GM23338 (cell line): ENCODE measurements around the gene GRIK5. TPM values are rescaled to one million over a fixed set of nuclear protein-coding genes. Genes with fewer than 3 reads are reported as not detected.

Source experiments
- ATAC-seq: fragments of 200-7000 bp; cut with Tn5 transposase; 3 replicates; pipeline ENCODE4 v1.9.1; 2020
- DNase-seq: peaks from one replicate; pipeline ENCODE4 v3.0.0-alpha.2; 2015; ENCODE audit warnings: low spot score
- H2AFZ ChIP-seq: fragments of 200-600 bp; sonication (generic); 2 replicates; pipeline ENCODE4 v1.8.0; 2016; ENCODE audit warnings: antibody characterized with exemption, mild to moderate bottlenecking, moderate library complexity
- H3F3A ChIP-seq: fragments of 200-600 bp; sonication (generic); replicated peaks from 2 replicates; pipeline ENCODE4 v1.8.0; 2017; ENCODE audit warnings: antibody characterized with exemption, mixed run types, low read depth
- H3K27ac ChIP-seq: fragments of 200-600 bp; sonication (generic); 2 replicates; pipeline ENCODE4 v1.6.1; 2016; ENCODE audit warnings: low read depth
- H3K27me3 ChIP-seq: fragments of 200-600 bp; sonication (generic); 2 replicates; pipeline ENCODE4 v1.8.0; 2016; ENCODE audit warnings: mild to moderate bottlenecking, mixed run types, moderate library complexity; ENCODE audit not compliant: insufficient read depth
- H3K36me3 ChIP-seq: fragments of 200-600 bp; sonication (generic); 2 replicates; pipeline ENCODE4 v1.8.0; 2016; ENCODE audit warnings: mild to moderate bottlenecking; ENCODE audit not compliant: insufficient read depth
- H3K4me1 ChIP-seq: fragments of 200-600 bp; sonication (generic); 2 replicates; pipeline ENCODE4 v1.8.0; 2016; ENCODE audit warnings: mild to moderate bottlenecking, moderate library complexity; ENCODE audit not compliant: insufficient read depth
- H3K4me2 ChIP-seq: fragments of 200-600 bp; sonication (generic); 2 replicates; pipeline ENCODE4 v1.7.1; 2017; ENCODE audit warnings: mixed run types
- H3K4me3 ChIP-seq: fragments of 200-600 bp; sonication (generic); 2 replicates; pipeline ENCODE4 v1.6.1; 2016; ENCODE audit warnings: mixed run types
- H3K79me2 ChIP-seq: fragments of 200-600 bp; sonication (generic); replicated peaks from 2 replicates; pipeline ENCODE4 v1.8.0; 2017; ENCODE audit warnings: mild to moderate bottlenecking; ENCODE audit not compliant: insufficient read depth
- H3K9me2 ChIP-seq: fragments of 200-600 bp; sonication (generic); 2 replicates; pipeline ENCODE4 v1.8.0; 2017; ENCODE audit not compliant: insufficient read depth
- H4K20me1 ChIP-seq: fragments of 200-600 bp; sonication (generic); replicated peaks from 2 replicates; pipeline ENCODE4 v1.8.0; 2017; ENCODE audit warnings: mild to moderate bottlenecking; ENCODE audit not compliant: insufficient read depth
- H3K27ac Mint-ChIP-seq: 2 replicates; pipeline ENCODE4 v1.8.0; 2020; ENCODE audit warnings: inconsistent platforms, mild to moderate bottlenecking, moderate library complexity, mixed read lengths
- H3K27me3 Mint-ChIP-seq: 3 replicates; pipeline ENCODE4 v1.8.0; 2022; ENCODE audit warnings: low read depth, mild to moderate bottlenecking, moderate library complexity, mixed read lengths, inconsistent platforms; ENCODE audit not compliant: insufficient read depth, poor library complexity
- H3K36me3 Mint-ChIP-seq: 3 replicates; pipeline ENCODE4 v1.8.0; 2021; ENCODE audit warnings: low read depth, mild to moderate bottlenecking, inconsistent platforms, moderate library complexity, mixed read lengths
- H3K4me1 Mint-ChIP-seq: 3 replicates; pipeline ENCODE4 v1.8.0; 2020; ENCODE audit warnings: mild to moderate bottlenecking, inconsistent platforms, mixed read lengths
- H3K4me3 Mint-ChIP-seq: 3 replicates; pipeline ENCODE4 v1.8.0; 2021; ENCODE audit warnings: moderate library complexity, mild to moderate bottlenecking, inconsistent platforms, mixed read lengths
- H3K9me3 Mint-ChIP-seq: 3 replicates; pipeline ENCODE4 v1.8.0; 2020; ENCODE audit warnings: moderate library complexity, mild to moderate bottlenecking, inconsistent platforms, mixed read lengths
- CREB1 ChIP-seq: fragments of 250-450 bp; sonication (Bioruptor Pico); IDR thresholded peaks from 2 replicates; pipeline ENCODE4 v1.5.0; 2020; ENCODE audit warnings: low read depth, mild to moderate bottlenecking, moderate library complexity
- EZH2 ChIP-seq: fragments of 200-600 bp; sonication (generic); IDR thresholded peaks from one replicate; pipeline ENCODE4 v1.8.0; 2017; ENCODE audit warnings: antibody characterized with exemption, mild to moderate bottlenecking, low read depth; ENCODE audit not compliant: unreplicated experiment
- EZH2phosphoT487 ChIP-seq: fragments of 200-600 bp; sonication (generic); IDR thresholded peaks from one replicate; pipeline ENCODE4 v1.8.1; 2018; ENCODE audit warnings: antibody characterized with exemption; ENCODE audit not compliant: unreplicated experiment
- JUNB ChIP-seq: IDR thresholded peaks from one replicate; pipeline ENCODE4 v1.6.1; 2016; ENCODE audit warnings: antibody characterized with exemption; ENCODE audit not compliant: unreplicated experiment
- NANOG ChIP-seq: IDR thresholded peaks from 2 replicates; pipeline ENCODE4 v1.6.1; 2016; ENCODE audit warnings: antibody characterized with exemption, borderline replicate concordance
- POLR2AphosphoS5 ChIP-seq: IDR thresholded peaks from 2 replicates; pipeline ENCODE4 v1.6.1; 2016; ENCODE audit warnings: antibody characterized with exemption, low read depth
- STAT1 ChIP-seq: IDR thresholded peaks from one replicate; pipeline ENCODE4 v1.6.1; 2016; ENCODE audit warnings: antibody characterized with exemption; ENCODE audit not compliant: unreplicated experiment
- ZNF114 ChIP-seq: fragments of 250-450 bp; sonication (Bioruptor Pico); IDR thresholded peaks from 2 replicates; pipeline ENCODE4 v1.5.0; 2020; ENCODE audit warnings: mild to moderate bottlenecking, moderate library complexity
- ZNF331 ChIP-seq: fragments of 250-450 bp; sonication (Bioruptor Pico); IDR thresholded peaks from 2 replicates; pipeline ENCODE4 v1.5.0; 2020; ENCODE audit warnings: low read depth, mild to moderate bottlenecking, moderate library complexity
- polyA plus RNA-seq: library from polyadenylated mRNA; unstranded; fragments of >200 nt; fragmentation: Nextera tagmentation; extraction: Ambion mirVana; gene quantifications from 2 replicates; pipeline ENCODE4 v1.2.1, GENCODE V29; 2016
- total RNA-seq: library from RNA; depleted of rRNA; stranded (reverse); fragments of >200 nt; shearing (Covaris generic); gene quantifications from 2 replicates; pipeline ENCODE4 v1.2.3, GENCODE V29; 2014
- TF ChIP-seq, protein P1 (sequence below): IDR thresholded peaks from 2 replicates; pipeline ENCODE4 v1.6.1; 2016; ENCODE audit warnings: antibody characterized with exemption
- TF ChIP-seq, protein P2 (sequence below): IDR thresholded peaks from one replicate; pipeline ENCODE4 v1.6.1; 2018; ENCODE audit warnings: antibody characterized with exemption; ENCODE audit not compliant: unreplicated experiment
- TF ChIP-seq, protein P3 (sequence below), 2 experiments: fragments of 200-600 bp in 1 of 2; sonication (generic) in 1 of 2; conservative IDR thresholded peaks; 2 replicates each; pipeline versions ENCODE4 v1.5.1 to v1.6.1; 2016 to 2017; ENCODE audit warnings: antibody characterized with exemption in 2 of 2, low read depth in 2 of 2, mild to moderate bottlenecking in 2 of 2, moderate library complexity in 1 of 2
- TF ChIP-seq, protein P4 (sequence below): fragments of 250-450 bp; sonication (Bioruptor Pico); IDR thresholded peaks from 2 replicates; pipeline ENCODE4 v1.5.0; 2020; ENCODE audit warnings: mild to moderate bottlenecking, moderate library complexity

GRIK5 gene
- total and polyA plus RNA-seq, 2 experiments from 2014 or later, result 5.1 to 42.5 TPM

DNA sequence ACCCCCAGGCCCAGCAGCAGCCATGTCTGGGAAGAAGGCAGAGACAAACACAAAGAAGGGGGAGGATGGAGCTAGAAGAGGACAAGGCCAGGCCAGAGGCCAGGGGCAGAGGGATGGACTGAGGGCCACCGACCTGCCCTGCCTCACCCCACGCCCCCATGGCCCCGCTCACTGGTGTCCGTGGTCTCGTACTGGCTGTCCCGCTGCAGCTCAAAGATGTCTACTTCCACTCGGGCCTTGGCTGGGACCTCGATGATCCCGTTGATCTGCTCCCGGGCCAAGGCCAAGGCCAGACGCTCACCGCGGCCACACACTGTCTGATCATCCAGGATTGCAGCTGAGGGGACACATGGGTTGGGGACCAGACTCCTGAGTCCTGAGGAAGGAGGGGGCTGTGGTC, 5.0 kb downstream of the GRIK5 start:
- Histone ChIP-seq H4K20me1 (peaks cover 12% of the 10 kb centered on the region), H3K27ac (no peak overlapping the region), H3K36me3 (peaks cover 3% of the 10 kb centered on the region; the same call in 1 of the 2 replicates), H3K4me2 (no peak overlapping the region), H3K4me1 (peaks cover 13% of the 10 kb centered on the region; the same call in 1 of the 2 replicates), H3K4me3 (no peak overlapping the region), H2AFZ (no peak overlapping the region), H3K9me2 (no peaks in the 10 kb centered on the region), H3F3A (peaks cover 6% of the 10 kb centered on the region; the same call in 1 of the 2 replicates), H3K79me2 (peaks cover 28% of the 10 kb centered on the region), H3K27me3 (no peaks in the 10 kb centered on the region)
- Mint-ChIP-seq H3K9me3 (no peaks in the 10 kb centered on the region), H3K4me1 (no peaks in the 10 kb centered on the region; the same call in 2 of the 3 replicates), H3K27ac (no peak overlapping the region), H3K36me3 (peaks cover 37% of the 10 kb centered on the region), H3K27me3 (peaks cover 10% of the 10 kb centered on the region), H3K4me3 (no peak overlapping the region)
- TF ChIP-seq, protein P1, sequence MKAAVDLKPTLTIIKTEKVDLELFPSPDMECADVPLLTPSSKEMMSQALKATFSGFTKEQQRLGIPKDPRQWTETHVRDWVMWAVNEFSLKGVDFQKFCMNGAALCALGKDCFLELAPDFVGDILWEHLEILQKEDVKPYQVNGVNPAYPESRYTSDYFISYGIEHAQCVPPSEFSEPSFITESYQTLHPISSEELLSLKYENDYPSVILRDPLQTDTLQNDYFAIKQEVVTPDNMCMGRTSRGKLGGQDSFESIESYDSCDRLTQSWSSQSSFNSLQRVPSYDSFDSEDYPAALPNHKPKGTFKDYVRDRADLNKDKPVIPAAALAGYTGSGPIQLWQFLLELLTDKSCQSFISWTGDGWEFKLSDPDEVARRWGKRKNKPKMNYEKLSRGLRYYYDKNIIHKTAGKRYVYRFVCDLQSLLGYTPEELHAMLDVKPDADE, result no peak
- TF ChIP-seq ZNF114 (CRISPR knock-in tag), result no peak
- no peak for TF ChIP-seq EZH2phosphoT487
- TF ChIP-seq, protein P2, sequence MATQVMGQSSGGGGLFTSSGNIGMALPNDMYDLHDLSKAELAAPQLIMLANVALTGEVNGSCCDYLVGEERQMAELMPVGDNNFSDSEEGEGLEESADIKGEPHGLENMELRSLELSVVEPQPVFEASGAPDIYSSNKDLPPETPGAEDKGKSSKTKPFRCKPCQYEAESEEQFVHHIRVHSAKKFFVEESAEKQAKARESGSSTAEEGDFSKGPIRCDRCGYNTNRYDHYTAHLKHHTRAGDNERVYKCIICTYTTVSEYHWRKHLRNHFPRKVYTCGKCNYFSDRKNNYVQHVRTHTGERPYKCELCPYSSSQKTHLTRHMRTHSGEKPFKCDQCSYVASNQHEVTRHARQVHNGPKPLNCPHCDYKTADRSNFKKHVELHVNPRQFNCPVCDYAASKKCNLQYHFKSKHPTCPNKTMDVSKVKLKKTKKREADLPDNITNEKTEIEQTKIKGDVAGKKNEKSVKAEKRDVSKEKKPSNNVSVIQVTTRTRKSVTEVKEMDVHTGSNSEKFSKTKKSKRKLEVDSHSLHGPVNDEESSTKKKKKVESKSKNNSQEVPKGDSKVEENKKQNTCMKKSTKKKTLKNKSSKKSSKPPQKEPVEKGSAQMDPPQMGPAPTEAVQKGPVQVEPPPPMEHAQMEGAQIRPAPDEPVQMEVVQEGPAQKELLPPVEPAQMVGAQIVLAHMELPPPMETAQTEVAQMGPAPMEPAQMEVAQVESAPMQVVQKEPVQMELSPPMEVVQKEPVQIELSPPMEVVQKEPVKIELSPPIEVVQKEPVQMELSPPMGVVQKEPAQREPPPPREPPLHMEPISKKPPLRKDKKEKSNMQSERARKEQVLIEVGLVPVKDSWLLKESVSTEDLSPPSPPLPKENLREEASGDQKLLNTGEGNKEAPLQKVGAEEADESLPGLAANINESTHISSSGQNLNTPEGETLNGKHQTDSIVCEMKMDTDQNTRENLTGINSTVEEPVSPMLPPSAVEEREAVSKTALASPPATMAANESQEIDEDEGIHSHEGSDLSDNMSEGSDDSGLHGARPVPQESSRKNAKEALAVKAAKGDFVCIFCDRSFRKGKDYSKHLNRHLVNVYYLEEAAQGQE, result no peak
- TF ChIP-seq, protein P3, sequence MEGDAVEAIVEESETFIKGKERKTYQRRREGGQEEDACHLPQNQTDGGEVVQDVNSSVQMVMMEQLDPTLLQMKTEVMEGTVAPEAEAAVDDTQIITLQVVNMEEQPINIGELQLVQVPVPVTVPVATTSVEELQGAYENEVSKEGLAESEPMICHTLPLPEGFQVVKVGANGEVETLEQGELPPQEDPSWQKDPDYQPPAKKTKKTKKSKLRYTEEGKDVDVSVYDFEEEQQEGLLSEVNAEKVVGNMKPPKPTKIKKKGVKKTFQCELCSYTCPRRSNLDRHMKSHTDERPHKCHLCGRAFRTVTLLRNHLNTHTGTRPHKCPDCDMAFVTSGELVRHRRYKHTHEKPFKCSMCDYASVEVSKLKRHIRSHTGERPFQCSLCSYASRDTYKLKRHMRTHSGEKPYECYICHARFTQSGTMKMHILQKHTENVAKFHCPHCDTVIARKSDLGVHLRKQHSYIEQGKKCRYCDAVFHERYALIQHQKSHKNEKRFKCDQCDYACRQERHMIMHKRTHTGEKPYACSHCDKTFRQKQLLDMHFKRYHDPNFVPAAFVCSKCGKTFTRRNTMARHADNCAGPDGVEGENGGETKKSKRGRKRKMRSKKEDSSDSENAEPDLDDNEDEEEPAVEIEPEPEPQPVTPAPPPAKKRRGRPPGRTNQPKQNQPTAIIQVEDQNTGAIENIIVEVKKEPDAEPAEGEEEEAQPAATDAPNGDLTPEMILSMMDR (conservative IDR thresholded peaks at IDR 0.05; ENCODE audit: low read depth in 2 of 2), result no peak
- TF ChIP-seq STAT1, result no peak
- TF ChIP-seq EZH2, result no peak
- TF ChIP-seq ZNF331 (CRISPR knock-in tag), result no peak
- TF ChIP-seq NANOG, result no peak
- TF ChIP-seq JUNB, result no peak
- TF ChIP-seq POLR2AphosphoS5, result no peak
- TF ChIP-seq, protein P4, sequence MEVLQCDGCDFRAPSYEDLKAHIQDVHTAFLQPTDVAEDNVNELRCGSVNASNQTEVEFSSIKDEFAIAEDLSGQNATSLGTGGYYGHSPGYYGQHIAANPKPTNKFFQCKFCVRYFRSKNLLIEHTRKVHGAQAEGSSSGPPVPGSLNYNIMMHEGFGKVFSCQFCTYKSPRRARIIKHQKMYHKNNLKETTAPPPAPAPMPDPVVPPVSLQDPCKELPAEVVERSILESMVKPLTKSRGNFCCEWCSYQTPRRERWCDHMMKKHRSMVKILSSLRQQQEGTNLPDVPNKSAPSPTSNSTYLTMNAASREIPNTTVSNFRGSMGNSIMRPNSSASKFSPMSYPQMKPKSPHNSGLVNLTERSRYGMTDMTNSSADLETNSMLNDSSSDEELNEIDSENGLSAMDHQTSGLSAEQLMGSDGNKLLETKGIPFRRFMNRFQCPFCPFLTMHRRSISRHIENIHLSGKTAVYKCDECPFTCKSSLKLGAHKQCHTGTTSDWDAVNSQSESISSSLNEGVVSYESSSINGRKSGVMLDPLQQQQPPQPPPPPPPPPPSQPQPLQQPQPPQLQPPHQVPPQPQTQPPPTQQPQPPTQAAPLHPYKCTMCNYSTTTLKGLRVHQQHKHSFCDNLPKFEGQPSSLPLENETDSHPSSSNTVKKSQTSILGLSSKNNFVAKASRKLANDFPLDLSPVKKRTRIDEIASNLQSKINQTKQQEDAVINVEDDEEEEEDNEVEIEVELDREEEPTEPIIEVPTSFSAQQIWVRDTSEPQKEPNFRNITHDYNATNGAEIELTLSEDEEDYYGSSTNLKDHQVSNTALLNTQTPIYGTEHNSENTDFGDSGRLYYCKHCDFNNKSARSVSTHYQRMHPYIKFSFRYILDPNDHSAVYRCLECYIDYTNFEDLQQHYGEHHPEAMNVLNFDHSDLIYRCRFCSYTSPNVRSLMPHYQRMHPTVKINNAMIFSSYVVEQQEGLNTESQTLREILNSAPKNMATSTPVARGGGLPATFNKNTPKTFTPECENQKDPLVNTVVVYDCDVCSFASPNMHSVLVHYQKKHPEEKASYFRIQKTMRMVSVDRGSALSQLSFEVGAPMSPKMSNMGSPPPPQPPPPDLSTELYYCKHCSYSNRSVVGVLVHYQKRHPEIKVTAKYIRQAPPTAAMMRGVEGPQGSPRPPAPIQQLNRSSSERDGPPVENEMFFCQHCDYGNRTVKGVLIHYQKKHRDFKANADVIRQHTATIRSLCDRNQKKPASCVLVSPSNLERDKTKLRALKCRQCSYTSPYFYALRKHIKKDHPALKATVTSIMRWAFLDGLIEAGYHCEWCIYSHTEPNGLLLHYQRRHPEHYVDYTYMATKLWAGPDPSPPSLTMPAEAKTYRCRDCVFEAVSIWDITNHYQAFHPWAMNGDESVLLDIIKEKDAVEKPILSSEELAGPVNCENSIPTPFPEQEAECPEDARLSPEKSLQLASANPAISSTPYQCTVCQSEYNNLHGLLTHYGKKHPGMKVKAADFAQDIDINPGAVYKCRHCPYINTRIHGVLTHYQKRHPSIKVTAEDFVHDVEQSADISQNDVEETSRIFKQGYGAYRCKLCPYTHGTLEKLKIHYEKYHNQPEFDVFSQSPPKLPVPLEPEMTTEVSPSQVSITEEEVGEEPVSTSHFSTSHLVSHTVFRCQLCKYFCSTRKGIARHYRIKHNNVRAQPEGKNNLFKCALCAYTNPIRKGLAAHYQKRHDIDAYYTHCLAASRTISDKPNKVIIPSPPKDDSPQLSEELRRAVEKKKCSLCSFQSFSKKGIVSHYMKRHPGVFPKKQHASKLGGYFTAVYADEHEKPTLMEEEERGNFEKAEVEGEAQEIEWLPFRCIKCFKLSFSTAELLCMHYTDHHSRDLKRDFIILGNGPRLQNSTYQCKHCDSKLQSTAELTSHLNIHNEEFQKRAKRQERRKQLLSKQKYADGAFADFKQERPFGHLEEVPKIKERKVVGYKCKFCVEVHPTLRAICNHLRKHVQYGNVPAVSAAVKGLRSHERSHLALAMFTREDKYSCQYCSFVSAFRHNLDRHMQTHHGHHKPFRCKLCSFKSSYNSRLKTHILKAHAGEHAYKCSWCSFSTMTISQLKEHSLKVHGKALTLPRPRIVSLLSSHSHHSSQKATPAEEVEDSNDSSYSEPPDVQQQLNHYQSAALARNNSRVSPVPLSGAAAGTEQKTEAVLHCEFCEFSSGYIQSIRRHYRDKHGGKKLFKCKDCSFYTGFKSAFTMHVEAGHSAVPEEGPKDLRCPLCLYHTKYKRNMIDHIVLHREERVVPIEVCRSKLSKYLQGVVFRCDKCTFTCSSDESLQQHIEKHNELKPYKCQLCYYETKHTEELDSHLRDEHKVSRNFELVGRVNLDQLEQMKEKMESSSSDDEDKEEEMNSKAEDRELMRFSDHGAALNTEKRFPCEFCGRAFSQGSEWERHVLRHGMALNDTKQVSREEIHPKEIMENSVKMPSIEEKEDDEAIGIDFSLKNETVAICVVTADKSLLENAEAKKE (CRISPR knock-in tag), result no peak
- TF ChIP-seq CREB1 (CRISPR knock-in tag), result no peak
- DNase-seq (no peak), ATAC-seq (no peak)
